ENCODE data around the gene AGXT.

- TF ChIP-seq CTCF (optimal IDR thresholded peaks at IDR 0.05 in 1 of 3, IDR thresholded peaks at IDR 0.05 in 1 of 3, conservative IDR thresholded peaks at IDR 0.05 in 1 of 3; ENCODE audit: extremely low read depth in 1 of 3, insufficient read depth in 2 of 3, low read length in 3 of 3) (no peak), EZH2 (IDR thresholded peaks at IDR 0.05; ENCODE audit: low read length) (no peak)
Measured at GRCh38 chr2:240852671-240853314, 15.8 kb upstream of the AGXT start.
